IMR-90 (cell line): Measurements from ENCODE around the gene GARIN5A. TPM values are rescaled to one million over a fixed set of nuclear protein-coding genes. Genes with fewer than 3 reads are reported as not detected.

Experiments
- ATAC-seq: fragments of 200-7000 bp; cut with Tn5 transposase; 2 replicates; pipeline ENCODE4 v1.9.1; 2020; ENCODE audit warnings: low read depth, mild to moderate bottlenecking, moderate library complexity
- BruUV-seq: library from RNA; stranded (reverse); fragments of 400-500 nt; replicated peaks from 2 replicates; lab custom pipeline; 2021; lab: Mats Ljungman, UMichigan
- CTCF ChIA-PET: fragments of 300-600 bp; formaldehyde crosslinking; extraction: SDS; loops from one replicate; lab custom pipeline; 2021; ENCODE audit warnings: antibody characterized with exemption; lab: Yijun Ruan, JAX
- POLR2A ChIA-PET: fragments of 300-600 bp; sonication (Branson Sonifier 250); formaldehyde crosslinking; loops from one replicate; lab custom pipeline; 2022; ENCODE audit warnings: antibody characterized with exemption; ENCODE audit not compliant: unreplicated experiment; lab: Charles Lee
- DNase-seq: peaks from one replicate; pipeline ENCODE4 v3.0.0; 2013
- H2AFZ ChIP-seq: replicated peaks from 2 replicates; pipeline ENCODE3; 2013; ENCODE audit warnings: low read length, mild to moderate bottlenecking; ENCODE audit not compliant: poor library complexity
- H2AK5ac ChIP-seq: 2 replicates; pipeline ENCODE4 v1.6.1; 2013; ENCODE audit warnings: low read depth, low read length, inconsistent platforms
- H2AK9ac ChIP-seq: replicated peaks from 2 replicates; pipeline ENCODE3; 2013; ENCODE audit warnings: mild to moderate bottlenecking, low read depth, low read length, moderate library complexity; ENCODE audit not compliant: poor library complexity
- H2BK120ac ChIP-seq: 2 replicates; pipeline ENCODE4 v1.6.1; 2013; ENCODE audit warnings: low read depth, low read length, inconsistent platforms
- H2BK15ac ChIP-seq: 3 replicates; pipeline ENCODE4 v1.6.1; 2013; ENCODE audit warnings: low read depth, low read length, inconsistent platforms
- H2BK20ac ChIP-seq: 2 replicates; pipeline ENCODE4 v1.6.1; 2013; ENCODE audit warnings: low read depth, mild to moderate bottlenecking, inconsistent platforms, low read length, moderate library complexity
- H2BK5ac ChIP-seq: 2 replicates; pipeline ENCODE4 v1.6.1; 2013; ENCODE audit warnings: mild to moderate bottlenecking, low read depth, low read length, inconsistent platforms; ENCODE audit not compliant: poor library complexity, severe bottlenecking
- H3K14ac ChIP-seq: replicated peaks from 2 replicates; pipeline ENCODE4 v1.6.1; 2013; ENCODE audit warnings: low read depth, low read length, inconsistent platforms
- H3K18ac ChIP-seq: 2 replicates; pipeline ENCODE4 v1.6.1; 2013; ENCODE audit warnings: low read depth, low read length, control low read depth
- H3K23ac ChIP-seq: 2 replicates; pipeline ENCODE4 v1.6.1; 2013; ENCODE audit warnings: low read depth, low read length, inconsistent platforms
- H3K27ac ChIP-seq: 2 replicates; pipeline ENCODE4 v1.5.1; 2013; ENCODE audit warnings: mild to moderate bottlenecking, control low read depth, low read length; ENCODE audit not compliant: insufficient read depth
- H3K27me3 ChIP-seq: 2 replicates; pipeline ENCODE4 v1.6.1; 2013; ENCODE audit warnings: low read length; ENCODE audit not compliant: control insufficient read depth, insufficient read depth
- H3K36me3 ChIP-seq: 2 replicates; pipeline ENCODE4 v1.6.1; 2013; ENCODE audit warnings: low read length, mixed read lengths; ENCODE audit not compliant: control insufficient read depth, insufficient read depth
- H3K4ac ChIP-seq: 2 replicates; pipeline ENCODE4 v1.6.1; 2013; ENCODE audit warnings: low read depth, low read length, inconsistent platforms
- H3K4me1 ChIP-seq: 2 replicates; pipeline ENCODE4 v1.6.1; 2013; ENCODE audit warnings: low read length, mixed read lengths; ENCODE audit not compliant: control insufficient read depth, insufficient read depth
- H3K4me2 ChIP-seq: 2 replicates; pipeline ENCODE4 v1.6.1; 2013; ENCODE audit warnings: low read depth, mild to moderate bottlenecking, control low read depth, low read length, moderate library complexity
- H3K4me3 ChIP-seq: 2 replicates; pipeline ENCODE4 v1.5.1; 2013; ENCODE audit warnings: low read depth, mild to moderate bottlenecking, control low read depth, low read length, moderate library complexity; ENCODE audit not compliant: insufficient read depth
- H3K56ac ChIP-seq: 2 replicates; pipeline ENCODE4 v1.6.1; 2013; ENCODE audit warnings: low read length, inconsistent platforms; ENCODE audit not compliant: insufficient read depth; ENCODE audit errors: extremely low read depth
- H3K79me1 ChIP-seq, 2 experiments: 2 replicates each; pipeline ENCODE4 v1.6.1; 2013; ENCODE audit warnings: low read length in 2 of 2, inconsistent platforms in 1 of 2, low read depth in 1 of 2
- H3K9ac ChIP-seq: 2 replicates; pipeline ENCODE4 v1.6.1; 2013; ENCODE audit warnings: low read depth, low read length, control low read depth
- H3K9me1 ChIP-seq: 2 replicates; pipeline ENCODE4 v1.6.1; 2013; ENCODE audit warnings: low read length, inconsistent platforms; ENCODE audit not compliant: insufficient read depth
- H3K9me3 ChIP-seq: 2 replicates; pipeline ENCODE4 v1.6.1; 2013; ENCODE audit warnings: low read length; ENCODE audit not compliant: control insufficient read depth, insufficient read depth
- H4K20me1 ChIP-seq: 2 replicates; pipeline ENCODE4 v1.6.1; 2013; ENCODE audit warnings: low read length, inconsistent platforms; ENCODE audit not compliant: insufficient read depth
- H4K5ac ChIP-seq: 2 replicates; pipeline ENCODE4 v1.6.1; 2013; ENCODE audit warnings: mild to moderate bottlenecking, low read depth, low read length, control low read depth
- H4K8ac ChIP-seq, 2 experiments: 2 replicates each; pipeline ENCODE4 v1.6.1; 2013; ENCODE audit warnings: low read depth in 2 of 2, low read length in 2 of 2, control low read depth in 1 of 2, inconsistent platforms in 1 of 2
- H4K91ac ChIP-seq: 2 replicates; pipeline ENCODE4 v1.6.1; 2013; ENCODE audit warnings: low read depth, low read length, inconsistent platforms; ENCODE audit not compliant: insufficient read depth
- BHLHE40 ChIP-seq: fragments of 150-350 bp; IDR thresholded peaks from 2 replicates; pipeline ENCODE4 v1.6.1; 2016; ENCODE audit warnings: mild to moderate bottlenecking, low read depth, low read length
- CEBPB ChIP-seq: IDR thresholded peaks from 2 replicates; pipeline ENCODE4 v1.6.1; 2012; ENCODE audit warnings: low read depth, low read length, improper control_type of control experiment
- ELK1 ChIP-seq: fragments of 150-350 bp; IDR thresholded peaks from 2 replicates; pipeline ENCODE4 v1.6.1; 2016; ENCODE audit warnings: low read depth, mild to moderate bottlenecking, low read length, moderate library complexity, borderline replicate concordance
- MXI1 ChIP-seq: IDR thresholded peaks from 2 replicates; pipeline ENCODE4 v1.6.1; 2012; ENCODE audit warnings: low read depth, mild to moderate bottlenecking, low read length, moderate library complexity, borderline replicate concordance
- NFE2L2 ChIP-seq: fragments of 150-350 bp; IDR thresholded peaks from 2 replicates; pipeline ENCODE4 v1.6.1; 2016; ENCODE audit warnings: low read depth, mild to moderate bottlenecking, low read length
- RCOR1 ChIP-seq: IDR thresholded peaks from 2 replicates; pipeline ENCODE4 v1.6.1; 2012; ENCODE audit warnings: mild to moderate bottlenecking, low read length, improper control_type of control experiment; ENCODE audit not compliant: insufficient replicate concordance
- WGBS, 2 experiments: methylation state at CpG; one replicate each; pipeline versions ENCODE4 v1.1.5 to v1.1.7; 2013; ENCODE audit warnings: missing lambda C conversion rate in 2 of 2; ENCODE audit not compliant: insufficient read length in 1 of 2; ENCODE audit errors: extremely low coverage in 2 of 2; 5-methylcytosine and 5-hydroxymethylcytosine counted together
- dilution Hi-C: fragments of 300-500 bp; cut with HindIII; formaldehyde crosslinking; loops from one replicate; pipeline ENCODE4 v1.14.3; 2018; ENCODE audit warnings: low sequenced_read_pairs; ENCODE audit not compliant: unreplicated experiment
- in situ Hi-C: fragments of 300-500 bp; cut with MboI; formaldehyde crosslinking; loops from 3 replicates; pipeline ENCODE4 v1.14.3; 2019; ENCODE audit warnings: low sequenced_read_pairs, inconsistent platforms, mixed read lengths
- intact Hi-C: fragments of 100-400 bp; cut with micrococcal nuclease; formaldehyde crosslinking; loops from 2 replicates; pipeline ENCODE4 v1.10.0; 2022
- polyA plus RNA-seq, 3 experiments: library from polyadenylated mRNA; depleted of rRNA; stranded (reverse); fragments of >200 nt; gene quantifications; 2 replicates each; pipeline ENCODE4 v1.2.3, GENCODE V29; 2012; ENCODE audit warnings: low replicate concordance in 1 of 3
- total RNA-seq: library from RNA; depleted of rRNA; stranded (reverse); fragments of >200 nt; gene quantifications from 2 replicates; pipeline ENCODE4 v1.2.3, GENCODE V29; 2012

The GARIN5A gene
- total and polyA plus RNA-seq, 2 of the 4 experiments (the other 2 are of a cell fraction) = 0.53 TPM; not detected in 1

- Histone ChIP-seq H4K8ac (no peak overlapping the region), H3K27ac (no peak overlapping the region), H2BK120ac (no peak overlapping the region), H4K91ac (no peak overlapping the region), H2AFZ (no peak overlapping the region), H3K79me1 (no peaks in the 10 kb centered on the region), H3K4ac (no peak overlapping the region), H2BK20ac (no peak overlapping the region), H3K56ac (no peak overlapping the region), H3K9me3 (no peaks in the 10 kb centered on the region), H2AK5ac (no peak overlapping the region), H3K9me1 (no peaks in the 10 kb centered on the region), H3K4me1 (0 out of 2 replicates have a peak, but pooled peaks cover 3% of the 10 kb centered on the region), H4K20me1 (no peaks in the 10 kb centered on the region), H3K18ac (no peak overlapping the region), H3K9ac (no peak overlapping the region), H4K5ac (no peak overlapping the region), H3K36me3 (no peaks in the 10 kb centered on the region), H2BK15ac (no peak overlapping the region), H3K4me3 (no peak overlapping the region), H3K23ac (no peak overlapping the region), H3K14ac (no peak overlapping the region), H2BK5ac (no peak overlapping the region), H3K27me3 (peaks cover 26% of the 10 kb centered on the region), H2AK9ac (peak overlapping the region; percentile 50), H3K4me2 (no peak overlapping the region)
- ATAC-seq (no peak), DNase-seq (no peak)
- POLR2A ChIA-PET = no interaction called here
- CTCF ChIA-PET = no interaction called here
- TF ChIP-seq MXI1 (no peak), RCOR1 (no peak), NFE2L2 (no peak), CEBPB (no peak), ELK1 (no peak), BHLHE40 (no peak)
- WGBS, 2 experiments = no CpG with 5 or more reads among the region's 12 CpGs
- in situ Hi-C loops (no loop called here), dilution Hi-C loops (no loop called here), intact Hi-C loops (no loop called here)
- BruUV-seq = no TSS peak
Measured at GRCh38 chr19:50435627-50436026, 41.0 kb downstream of the GARIN5A start.
